ENCODE results near the gene PLTP. TPM values are rescaled to one million over a fixed set of nuclear protein-coding genes. Genes with fewer than 3 reads are reported as not detected.

The PLTP gene
- total RNA-seq, 1 experiment from 2014 or later: 17.7 TPM

GRCh38 chr20:45899046-45899835 lies 12.7 kb downstream of the PLTP start:
- ChIA-PET POLR2A (interaction anchor here (0.6 kb wide), 1 partner anchor 75 kb away, joined by 4 read pairs; no protein-coding TSS in a partner anchor), CTCF (no interaction called here)

DNA sequence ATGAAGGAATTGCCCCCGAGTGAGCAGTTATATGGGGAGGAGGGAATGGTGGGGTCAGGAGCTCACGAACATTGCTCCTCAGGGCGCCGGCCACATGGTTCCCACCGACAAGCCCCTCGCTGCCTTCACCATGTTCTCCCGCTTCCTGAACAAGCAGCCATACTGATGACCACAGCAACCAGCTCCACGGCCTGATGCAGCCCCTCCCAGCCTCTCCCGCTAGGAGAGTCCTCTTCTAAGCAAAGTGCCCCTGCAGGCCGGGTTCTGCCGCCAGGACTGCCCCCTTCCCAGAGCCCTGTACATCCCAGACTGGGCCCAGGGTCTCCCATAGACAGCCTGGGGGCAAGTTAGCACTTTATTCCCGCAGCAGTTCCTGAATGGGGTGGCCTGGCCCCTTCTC lies 13.7 kb downstream of the PLTP start:
- no peak for DNase-seq (ENCODE audit: low read depth, low spot score)
- no peaks in the 10 kb centered on the region for H3K4me1 ChIP-seq (ENCODE audit: control insufficient read depth, insufficient read depth, low read length)
- CTCF ChIA-PET: no interaction called here
- H3K27ac ChIP-seq (ENCODE audit: low read length): no peak overlapping the region
- TF ChIP-seq, protein P1, sequence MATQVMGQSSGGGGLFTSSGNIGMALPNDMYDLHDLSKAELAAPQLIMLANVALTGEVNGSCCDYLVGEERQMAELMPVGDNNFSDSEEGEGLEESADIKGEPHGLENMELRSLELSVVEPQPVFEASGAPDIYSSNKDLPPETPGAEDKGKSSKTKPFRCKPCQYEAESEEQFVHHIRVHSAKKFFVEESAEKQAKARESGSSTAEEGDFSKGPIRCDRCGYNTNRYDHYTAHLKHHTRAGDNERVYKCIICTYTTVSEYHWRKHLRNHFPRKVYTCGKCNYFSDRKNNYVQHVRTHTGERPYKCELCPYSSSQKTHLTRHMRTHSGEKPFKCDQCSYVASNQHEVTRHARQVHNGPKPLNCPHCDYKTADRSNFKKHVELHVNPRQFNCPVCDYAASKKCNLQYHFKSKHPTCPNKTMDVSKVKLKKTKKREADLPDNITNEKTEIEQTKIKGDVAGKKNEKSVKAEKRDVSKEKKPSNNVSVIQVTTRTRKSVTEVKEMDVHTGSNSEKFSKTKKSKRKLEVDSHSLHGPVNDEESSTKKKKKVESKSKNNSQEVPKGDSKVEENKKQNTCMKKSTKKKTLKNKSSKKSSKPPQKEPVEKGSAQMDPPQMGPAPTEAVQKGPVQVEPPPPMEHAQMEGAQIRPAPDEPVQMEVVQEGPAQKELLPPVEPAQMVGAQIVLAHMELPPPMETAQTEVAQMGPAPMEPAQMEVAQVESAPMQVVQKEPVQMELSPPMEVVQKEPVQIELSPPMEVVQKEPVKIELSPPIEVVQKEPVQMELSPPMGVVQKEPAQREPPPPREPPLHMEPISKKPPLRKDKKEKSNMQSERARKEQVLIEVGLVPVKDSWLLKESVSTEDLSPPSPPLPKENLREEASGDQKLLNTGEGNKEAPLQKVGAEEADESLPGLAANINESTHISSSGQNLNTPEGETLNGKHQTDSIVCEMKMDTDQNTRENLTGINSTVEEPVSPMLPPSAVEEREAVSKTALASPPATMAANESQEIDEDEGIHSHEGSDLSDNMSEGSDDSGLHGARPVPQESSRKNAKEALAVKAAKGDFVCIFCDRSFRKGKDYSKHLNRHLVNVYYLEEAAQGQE (IDR thresholded peaks at IDR 0.05; ENCODE audit: insufficient read depth in 1 of 2, low read depth in 2 of 2, low read length in 1 of 2): no peak
- TF ChIP-seq TCF7L2 (IDR thresholded peaks at IDR 0.05; ENCODE audit: low read depth, low read length): no peak
- TF ChIP-seq POLR2AphosphoS5 (IDR thresholded peaks at IDR 0.05; ENCODE audit: low read depth, low read length): no peak
- no peak for TF ChIP-seq SIN3A (IDR thresholded peaks at IDR 0.05; ENCODE audit: borderline replicate concordance, insufficient read depth, low read depth, low read length)
- no peak for TF ChIP-seq CTCF (IDR thresholded peaks at IDR 0.05)
- no peak overlapping the region for H3K4me3 ChIP-seq (ENCODE audit: low read depth in 2 of 2, low read length in 2 of 2)
- H3K9me3 ChIP-seq (ENCODE audit: control insufficient read depth, insufficient read depth, low read depth, low read length): no peaks in the 10 kb centered on the region
- H3K27me3 ChIP-seq (ENCODE audit: control insufficient read depth, insufficient read depth, low read length): no peaks in the 10 kb centered on the region
- POLR2A ChIA-PET: no interaction called here
- BruUV-seq (replicated peaks): TSS peak; percentile 83
- in situ Hi-C loops (cut with HindIII; ENCODE audit: low pct_unique_long_range_greater_than_20kb, low sequenced_read_pairs): no loop called here
- no peak for ATAC-seq
- no peaks in the 10 kb centered on the region; the same call in 1 of the 2 replicates for H3K36me3 ChIP-seq (ENCODE audit: control insufficient read depth, insufficient read depth, low read length)
- intact Hi-C loops (cut with micrococcal nuclease; ENCODE audit: unreplicated experiment): no loop called here

More at GRCh38 chr20:45899046-45899835, 12.7 kb downstream of the PLTP start:
- Histone ChIP-seq H3K27me3 (ENCODE audit: control insufficient read depth, insufficient read depth, low read length) (no peaks in the 10 kb centered on the region), H3K4me1 (ENCODE audit: control insufficient read depth, insufficient read depth, low read length) (no peaks in the 10 kb centered on the region), H3K36me3 (ENCODE audit: control insufficient read depth, insufficient read depth, low read length) (no peaks in the 10 kb centered on the region), H3K9me3 (ENCODE audit: control insufficient read depth, insufficient read depth, low read depth, low read length) (no peaks in the 10 kb centered on the region), H3K27ac (ENCODE audit: low read length) (no peak overlapping the region), H3K4me3 (ENCODE audit: low read depth in 2 of 2, low read length in 2 of 2) (no peak overlapping the region)
- in situ Hi-C loops (cut with HindIII; ENCODE audit: low pct_unique_long_range_greater_than_20kb, low sequenced_read_pairs): no loop called here
- DNase-seq (ENCODE audit: low read depth, low spot score) (no peak), ATAC-seq (no peak)
- BruUV-seq (replicated peaks): no TSS peak
- intact Hi-C loops (cut with micrococcal nuclease; ENCODE audit: unreplicated experiment): no loop called here
- TF ChIP-seq CTCF (IDR thresholded peaks at IDR 0.05) (no peak), TCF7L2 (IDR thresholded peaks at IDR 0.05; ENCODE audit: low read depth, low read length) (no peak), SIN3A (IDR thresholded peaks at IDR 0.05; ENCODE audit: borderline replicate concordance, insufficient read depth, low read depth, low read length) (no peak), POLR2AphosphoS5 (IDR thresholded peaks at IDR 0.05; ENCODE audit: low read depth, low read length) (no peak)
- TF ChIP-seq, protein P1 (IDR thresholded peaks at IDR 0.05; ENCODE audit: insufficient read depth in 1 of 2, low read depth in 2 of 2, low read length in 1 of 2): no peak

Measured in Panc1 (cell line).